ENCODE measurements around the gene MDGA2. TPM values are rescaled to one million over a fixed set of nuclear protein-coding genes. Genes with fewer than 3 reads are reported as not detected.

The MDGA2 gene
- total and polyA plus RNA-seq, 2 of the 8 experiments (the other 6 are each of a cell fraction or from before 2014, with no cell fraction given): 0.11 to 0.69 TPM

DNA sequence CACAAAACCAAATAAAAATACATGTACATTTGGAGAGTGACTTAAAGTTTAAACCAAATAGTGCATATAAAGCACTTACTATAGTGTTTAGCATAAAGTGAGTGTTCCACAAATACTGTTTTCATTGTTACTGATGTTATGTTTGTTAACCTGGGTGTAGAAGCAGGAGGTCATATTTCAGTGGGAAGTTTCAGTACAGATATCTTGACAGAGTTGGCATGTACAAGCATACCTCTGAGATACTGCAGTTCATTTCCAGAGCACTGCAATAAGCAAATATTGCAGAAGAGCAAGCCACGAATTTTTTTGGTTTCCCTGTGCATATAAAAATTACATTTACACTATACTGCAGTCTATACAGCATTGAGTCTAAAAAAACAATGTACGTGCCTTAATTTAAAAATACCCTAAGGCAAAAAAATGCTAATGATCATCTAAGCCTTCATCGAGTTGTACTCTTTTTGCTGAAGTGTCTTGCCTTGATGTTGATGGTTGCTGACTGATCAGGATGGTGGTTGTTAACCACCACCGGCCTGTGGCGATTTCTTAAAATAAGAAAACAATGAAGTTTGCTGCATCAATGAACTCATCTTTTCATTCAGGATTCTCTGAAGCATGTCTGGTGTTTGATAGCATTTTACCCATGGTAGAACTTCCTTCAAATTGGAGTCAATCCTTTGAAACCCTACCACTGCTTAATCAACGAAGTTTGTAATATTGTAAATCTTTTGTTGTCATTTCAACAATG lies 662.7 kb downstream of the MDGA2 start (continued):
- TF ChIP-seq POU5F1 (IDR thresholded peaks at IDR 0.05; ENCODE audit: low read depth, low read length): no peak
- no peak for TF ChIP-seq ZNF274 (IDR thresholded peaks at IDR 0.05; ENCODE audit: borderline replicate concordance, extremely low read depth, low read length)
- TF ChIP-seq NANOG (IDR thresholded peaks at IDR 0.05; ENCODE audit: insufficient read depth, low read depth, low read length, poor library complexity, severe bottlenecking): no peak
- no peak for TF ChIP-seq FOSL1 (IDR thresholded peaks at IDR 0.05; ENCODE audit: insufficient read depth, low read depth, low read length)
- TF ChIP-seq, protein P1, sequence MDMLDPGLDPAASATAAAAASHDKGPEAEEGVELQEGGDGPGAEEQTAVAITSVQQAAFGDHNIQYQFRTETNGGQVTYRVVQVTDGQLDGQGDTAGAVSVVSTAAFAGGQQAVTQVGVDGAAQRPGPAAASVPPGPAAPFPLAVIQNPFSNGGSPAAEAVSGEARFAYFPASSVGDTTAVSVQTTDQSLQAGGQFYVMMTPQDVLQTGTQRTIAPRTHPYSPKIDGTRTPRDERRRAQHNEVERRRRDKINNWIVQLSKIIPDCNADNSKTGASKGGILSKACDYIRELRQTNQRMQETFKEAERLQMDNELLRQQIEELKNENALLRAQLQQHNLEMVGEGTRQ (IDR thresholded peaks at IDR 0.05; ENCODE audit: low read length): no peak
- TF ChIP-seq MAFK (IDR thresholded peaks at IDR 0.05; ENCODE audit: low read depth, low read length): no peak

Measured in H1 (cell line).